Loucy (cell line): ENCODE measurements around the gene IQSEC1.

Source experiments
- EZH2phosphoT487 ChIP-seq: fragments of 200-600 bp; IDR thresholded peaks from 2 replicates; pipeline ENCODE4 v1.6.1; 2018; ENCODE audit warnings: antibody characterized with exemption, mild to moderate bottlenecking, moderate library complexity, borderline replicate concordance
- TF ChIP-seq, protein P1 (sequence below): fragments of 200-600 bp; sonication (generic); conservative IDR thresholded peaks from 2 replicates; pipeline ENCODE4 v1.5.1; 2014; ENCODE audit warnings: mild to moderate bottlenecking, antibody characterized with exemption, low read length

GRCh38 chr3:13105181-13105895, 32.1 kb upstream of the IQSEC1 start:
- TF ChIP-seq, protein P1, sequence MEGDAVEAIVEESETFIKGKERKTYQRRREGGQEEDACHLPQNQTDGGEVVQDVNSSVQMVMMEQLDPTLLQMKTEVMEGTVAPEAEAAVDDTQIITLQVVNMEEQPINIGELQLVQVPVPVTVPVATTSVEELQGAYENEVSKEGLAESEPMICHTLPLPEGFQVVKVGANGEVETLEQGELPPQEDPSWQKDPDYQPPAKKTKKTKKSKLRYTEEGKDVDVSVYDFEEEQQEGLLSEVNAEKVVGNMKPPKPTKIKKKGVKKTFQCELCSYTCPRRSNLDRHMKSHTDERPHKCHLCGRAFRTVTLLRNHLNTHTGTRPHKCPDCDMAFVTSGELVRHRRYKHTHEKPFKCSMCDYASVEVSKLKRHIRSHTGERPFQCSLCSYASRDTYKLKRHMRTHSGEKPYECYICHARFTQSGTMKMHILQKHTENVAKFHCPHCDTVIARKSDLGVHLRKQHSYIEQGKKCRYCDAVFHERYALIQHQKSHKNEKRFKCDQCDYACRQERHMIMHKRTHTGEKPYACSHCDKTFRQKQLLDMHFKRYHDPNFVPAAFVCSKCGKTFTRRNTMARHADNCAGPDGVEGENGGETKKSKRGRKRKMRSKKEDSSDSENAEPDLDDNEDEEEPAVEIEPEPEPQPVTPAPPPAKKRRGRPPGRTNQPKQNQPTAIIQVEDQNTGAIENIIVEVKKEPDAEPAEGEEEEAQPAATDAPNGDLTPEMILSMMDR = no peak
- TF ChIP-seq EZH2phosphoT487 = no peak
